IPS DF 6.9 (cell line): ENCODE data around the gene EXO1.
"Not testable (repeated sequence)": the region's sequence is repeated elsewhere in the genome, so short reads cannot be mapped to it uniquely, and the experiment has no call there.

ENCODE experiments used
- DNase-seq: peaks from one replicate; pipeline ENCODE4 v3.0.0-alpha.2; 2013; ENCODE audit warnings: low read depth, low spot score
- H3K27ac ChIP-seq: one replicate; pipeline ENCODE4 v1.5.1; 2013; ENCODE audit warnings: low read length, control low read depth
- H3K27me3 ChIP-seq: 2 replicates; pipeline ENCODE4 v1.6.1; 2013; ENCODE audit warnings: mild to moderate bottlenecking, low read length; ENCODE audit not compliant: control insufficient read depth, insufficient read depth
- H3K36me3 ChIP-seq: 2 replicates; pipeline ENCODE4 v1.6.1; 2013; ENCODE audit warnings: low read length; ENCODE audit not compliant: control insufficient read depth, insufficient read depth
- H3K4me1 ChIP-seq: 2 replicates; pipeline ENCODE4 v1.6.1; 2013; ENCODE audit warnings: low read length; ENCODE audit not compliant: control insufficient read depth, insufficient read depth
- H3K4me3 ChIP-seq: 2 replicates; pipeline ENCODE4 v1.5.1; 2013; ENCODE audit warnings: mild to moderate bottlenecking, low read length
- H3K9me3 ChIP-seq: 2 replicates; pipeline ENCODE4 v1.6.1; 2013; ENCODE audit warnings: low read length, inconsistent platforms; ENCODE audit not compliant: control insufficient read depth, insufficient read depth
- WGBS: extraction: QIAGEN DNeasy Blood & Tissue Kit; methylation state at CpG from one replicate; pipeline ENCODE4 v1.1.7; 2013; ENCODE audit warnings: mixed read lengths, missing lambda C conversion rate; ENCODE audit not compliant: insufficient read length, insufficient coverage; 5-methylcytosine and 5-hydroxymethylcytosine counted together

The EXO1 gene

DNA sequence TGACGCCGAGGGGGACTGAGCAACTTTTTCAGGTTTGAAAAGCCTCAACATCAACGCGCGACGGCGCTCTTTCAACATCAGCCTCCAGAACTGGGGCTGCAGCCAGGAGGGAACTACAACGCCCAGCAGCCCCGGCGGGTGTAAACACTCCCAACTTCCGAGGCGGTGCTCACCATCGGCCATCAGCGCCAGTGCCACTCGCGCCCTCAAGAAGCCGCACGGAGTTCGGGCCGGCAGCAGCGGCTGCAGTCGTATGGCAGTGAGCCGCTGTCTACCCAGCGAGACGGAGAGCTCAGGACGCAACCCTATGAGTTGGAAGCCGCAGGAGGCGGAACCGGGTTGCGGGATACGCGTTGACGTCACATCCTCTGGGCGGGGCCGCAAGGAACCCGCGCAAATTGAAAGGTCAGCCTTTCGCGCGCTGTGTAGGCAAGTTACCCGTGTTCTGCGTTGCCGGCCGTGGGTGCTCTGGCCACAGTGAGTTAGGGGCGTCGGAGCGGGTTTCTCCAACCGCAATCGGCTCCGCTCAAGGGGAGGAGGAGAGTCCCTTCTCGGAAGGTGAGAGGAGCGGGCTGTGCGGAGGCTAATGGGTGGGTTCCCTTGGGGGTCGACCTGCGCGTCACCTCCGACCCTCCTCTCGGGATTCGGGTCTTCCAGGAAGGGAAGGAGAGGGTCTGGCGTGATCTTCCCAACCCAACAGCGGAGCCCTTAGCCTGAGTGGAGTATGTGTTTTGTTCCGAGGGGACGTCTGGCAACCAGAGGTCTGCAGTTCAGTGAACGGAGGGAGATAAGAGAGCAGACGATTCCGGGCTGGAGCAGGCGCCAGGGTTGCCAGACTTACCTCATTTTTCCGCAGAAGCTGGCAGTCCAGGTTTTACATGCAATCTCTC is at the start of gene EXO1:
EXO1 (plus strand) TSS at position 409 of the 890 bp plus-strand sequence. CDS start 2,222 bp downstream, outside the sequence.
- WGBS: no CpG with 5 or more reads among the region's 68 CpGs
- DNase-seq: peak; percentile 88
- no peaks in the 10 kb centered on the region for H3K4me1 ChIP-seq
- H3K4me3 ChIP-seq: peak within 1 kb of the TSS; percentile 95
- no peak within 1 kb of the TSS for H3K27ac ChIP-seq
- H3K9me3 ChIP-seq: no peaks in the 10 kb centered on the region
- H3K27me3 ChIP-seq: no peaks in the 10 kb centered on the region
- H3K36me3 ChIP-seq: no peaks in the 10 kb centered on the region; the same call in 1 of the 2 replicates

DNA sequence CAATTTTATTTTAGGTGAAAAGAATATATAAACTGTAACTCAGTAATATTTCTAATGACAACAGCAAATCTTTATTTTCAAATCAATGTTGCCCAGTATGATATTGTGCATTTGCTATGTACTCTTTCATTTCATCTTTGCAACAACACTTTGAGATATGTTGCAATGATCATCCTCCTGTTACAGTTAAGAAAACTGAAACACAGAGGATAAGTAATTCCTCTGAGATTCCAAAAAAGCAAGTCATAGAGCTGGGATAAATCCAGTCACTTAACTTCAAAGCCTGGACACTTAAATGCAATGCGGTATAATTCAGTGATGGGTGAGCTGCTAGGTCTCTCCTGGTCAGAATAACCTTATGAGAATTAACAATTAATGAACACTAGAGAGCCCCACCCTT is 48.6 kb upstream of the EXO1 start:
- Histone ChIP-seq H3K9me3 (no peaks in the 10 kb centered on the region), H3K4me1 (no peaks in the 10 kb centered on the region), H3K4me3 (no peak overlapping the region), H3K36me3 (no peaks in the 10 kb centered on the region), H3K27me3 (no peaks in the 10 kb centered on the region), H3K27ac (no peak overlapping the region)
- no peak for DNase-seq
- no CpG with 5 or more reads among the region's 1 CpG for WGBS

DNA sequence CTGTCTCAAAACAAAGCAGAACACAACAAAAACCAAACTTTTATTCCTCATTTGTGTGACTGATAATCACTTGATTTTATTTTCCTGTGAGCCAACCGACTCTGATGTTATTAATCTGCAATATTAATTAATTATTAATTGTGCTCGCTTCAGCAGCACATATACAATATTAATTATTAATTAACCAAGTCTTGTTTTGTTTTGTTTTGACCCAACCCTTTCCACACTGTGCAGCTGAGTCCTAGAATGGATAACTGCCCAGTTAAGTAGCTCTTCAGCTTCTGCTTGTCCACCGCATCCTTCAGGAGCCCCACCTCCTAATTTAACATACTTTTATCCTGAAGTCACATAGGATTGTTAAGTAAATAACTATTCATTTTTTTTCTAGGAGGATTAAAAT is 47.4 kb upstream of the EXO1 start:
- Histone ChIP-seq H3K9me3 (no peaks in the 10 kb centered on the region), H3K27ac (no peak overlapping the region), H3K27me3 (no peaks in the 10 kb centered on the region), H3K4me1 (no peaks in the 10 kb centered on the region), H3K4me3 (no peak overlapping the region), H3K36me3 (no peaks in the 10 kb centered on the region)
- no peak for DNase-seq
- WGBS: no CpG with 5 or more reads among the region's 3 CpGs

DNA sequence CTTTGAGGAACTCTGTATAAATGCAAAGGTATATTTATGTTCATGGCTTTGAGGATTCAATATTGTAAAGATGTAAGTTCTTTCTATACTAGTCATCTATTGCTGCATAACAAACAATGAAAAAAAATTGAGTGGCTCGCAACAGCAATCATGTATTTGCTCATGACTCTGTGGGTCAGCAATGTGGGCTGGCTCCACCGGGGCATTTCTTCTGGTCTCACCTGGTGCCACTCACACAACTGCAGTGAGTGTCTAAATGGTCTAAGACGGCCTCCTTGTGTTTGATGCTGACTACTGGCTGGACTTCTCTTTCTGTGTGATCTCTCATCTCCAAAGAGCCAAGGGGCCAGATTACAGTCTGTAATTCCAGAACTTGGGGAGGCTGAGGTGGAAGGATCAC is 45.1 kb upstream of the EXO1 start:
- no peaks in the 10 kb centered on the region for H3K36me3 ChIP-seq
- no peaks in the 10 kb centered on the region for H3K27me3 ChIP-seq
- H3K4me3 ChIP-seq: no peak overlapping the region
- H3K27ac ChIP-seq: no peak overlapping the region
- no peak for DNase-seq
- H3K9me3 ChIP-seq: no peaks in the 10 kb centered on the region
- H3K4me1 ChIP-seq: no peaks in the 10 kb centered on the region
- WGBS: no CpG with 5 or more reads among the region's 3 CpGs

DNA sequence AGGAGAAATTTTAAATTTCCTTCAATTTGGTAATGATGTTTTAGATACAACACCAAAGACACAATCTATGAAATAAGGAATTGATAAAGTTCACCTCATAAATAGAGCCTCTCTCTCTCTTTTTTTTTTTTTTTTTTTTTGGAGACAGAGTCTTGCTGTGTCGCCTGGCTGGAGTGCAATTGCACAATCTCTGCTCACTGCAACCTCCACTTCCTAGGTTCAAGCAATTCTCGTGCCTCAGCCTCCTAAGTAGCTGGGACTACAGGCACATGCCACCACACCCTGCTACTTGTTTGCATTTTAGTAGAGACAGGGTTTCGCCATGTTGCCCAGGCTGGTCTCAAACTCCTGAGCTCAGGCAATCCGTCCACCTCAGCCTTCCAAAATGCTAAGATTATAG is 43.3 kb upstream of the EXO1 start:
- H3K36me3 ChIP-seq, H3K27me3 ChIP-seq, H3K27ac ChIP-seq, H3K4me1 ChIP-seq, H3K4me3 ChIP-seq, DNase-seq, H3K9me3 ChIP-seq: not testable (repeated sequence)
- WGBS: no CpG with 5 or more reads among the region's 4 CpGs

DNA sequence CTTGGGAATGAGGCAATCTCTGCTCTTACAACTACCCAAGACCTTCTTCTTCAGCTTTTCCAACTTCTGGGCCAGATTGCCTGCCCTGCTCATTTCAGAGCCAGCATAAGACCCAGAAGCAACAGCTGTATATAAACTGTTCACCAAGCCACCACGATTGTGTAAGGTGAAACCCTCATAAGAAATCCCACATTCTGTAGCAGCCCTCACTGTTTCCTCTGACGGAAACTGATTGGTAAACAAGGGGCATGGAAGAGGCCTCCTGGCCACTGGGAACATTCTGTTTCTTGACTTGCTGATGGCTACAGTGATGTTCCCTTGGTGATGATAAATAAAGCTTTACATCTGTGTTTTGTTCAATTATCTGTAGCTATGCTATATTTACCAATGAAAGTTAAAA is 39.7 kb upstream of the EXO1 start:
- H3K4me3 ChIP-seq: no peak overlapping the region
- H3K4me1 ChIP-seq: no peaks in the 10 kb centered on the region
- H3K36me3 ChIP-seq: no peaks in the 10 kb centered on the region
- no peaks in the 10 kb centered on the region for H3K9me3 ChIP-seq
- no CpG with 5 or more reads among the region's 2 CpGs for WGBS
- no peaks in the 10 kb centered on the region for H3K27me3 ChIP-seq
- no peak for DNase-seq
- no peak overlapping the region for H3K27ac ChIP-seq

DNA sequence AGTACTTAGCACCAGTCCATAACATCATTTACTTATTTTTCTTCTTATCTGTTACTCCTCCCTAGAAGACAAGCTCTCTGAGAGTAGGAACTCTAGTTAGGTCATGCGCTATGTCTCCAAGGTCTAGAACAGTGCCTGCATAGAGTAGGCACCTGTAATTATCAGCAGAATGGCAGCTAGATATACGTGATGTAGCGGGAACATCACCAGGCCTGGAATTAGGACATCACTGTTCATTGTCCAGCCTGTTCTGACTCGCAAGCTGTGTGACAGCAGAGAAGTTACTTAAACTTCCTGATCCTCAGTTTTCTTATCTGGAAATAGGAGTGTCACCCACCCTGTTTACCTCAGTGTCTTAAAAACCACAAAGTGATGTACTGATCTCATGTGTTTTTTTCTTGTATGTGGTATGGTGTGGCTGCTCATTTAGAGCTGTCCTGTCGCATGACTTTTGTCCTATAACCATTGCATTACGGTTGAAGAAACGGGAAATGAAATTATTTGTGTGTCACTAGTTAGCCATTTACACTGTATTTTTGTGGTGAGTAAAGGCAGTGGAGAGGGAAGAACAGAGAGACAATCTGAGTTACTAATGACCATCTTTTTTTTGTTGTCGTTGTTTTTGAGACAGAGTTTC is 37.1 kb upstream of the EXO1 start:
- H3K27ac ChIP-seq: no peak overlapping the region
- H3K9me3 ChIP-seq: no peaks in the 10 kb centered on the region
- H3K36me3 ChIP-seq: no peaks in the 10 kb centered on the region
- no peaks in the 10 kb centered on the region for H3K27me3 ChIP-seq
- DNase-seq: no peak
- H3K4me3 ChIP-seq: no peak overlapping the region
- H3K4me1 ChIP-seq: no peaks in the 10 kb centered on the region
- no CpG with 5 or more reads among the region's 8 CpGs for WGBS

DNA sequence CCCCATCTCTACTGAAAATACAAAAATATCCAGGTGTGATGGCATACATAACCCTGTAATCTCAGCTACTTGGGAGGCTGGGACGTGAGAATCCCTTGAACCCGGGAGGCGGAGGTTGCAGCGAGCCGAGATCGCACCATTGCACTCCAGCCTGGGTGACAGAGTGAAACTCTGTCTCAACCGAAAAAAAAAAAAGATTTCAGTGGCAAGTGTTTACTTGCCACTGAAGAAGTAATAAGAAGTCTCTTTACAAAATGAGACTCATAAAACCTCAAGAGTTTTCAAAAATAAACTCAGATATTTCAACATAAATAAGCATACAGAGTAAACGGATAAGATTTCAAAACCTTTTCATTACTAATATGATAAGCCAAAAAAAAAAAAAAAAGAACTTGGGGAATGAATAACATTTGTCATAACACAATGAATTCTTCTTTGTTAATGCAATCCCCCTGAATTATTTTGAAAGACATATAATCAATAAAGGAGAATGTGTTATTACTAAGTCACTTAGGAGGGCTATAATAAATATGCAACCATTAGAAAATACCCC is 34.2 kb upstream of the EXO1 start:
- H3K4me1 ChIP-seq: no peaks in the 10 kb centered on the region
- H3K9me3 ChIP-seq: no peaks in the 10 kb centered on the region
- no peak overlapping the region for H3K4me3 ChIP-seq
- H3K27me3 ChIP-seq: no peaks in the 10 kb centered on the region
- DNase-seq: no peak
- H3K27ac ChIP-seq: no peak overlapping the region
- no CpG with 5 or more reads among the region's 8 CpGs for WGBS
- H3K36me3 ChIP-seq: no peaks in the 10 kb centered on the region

DNA sequence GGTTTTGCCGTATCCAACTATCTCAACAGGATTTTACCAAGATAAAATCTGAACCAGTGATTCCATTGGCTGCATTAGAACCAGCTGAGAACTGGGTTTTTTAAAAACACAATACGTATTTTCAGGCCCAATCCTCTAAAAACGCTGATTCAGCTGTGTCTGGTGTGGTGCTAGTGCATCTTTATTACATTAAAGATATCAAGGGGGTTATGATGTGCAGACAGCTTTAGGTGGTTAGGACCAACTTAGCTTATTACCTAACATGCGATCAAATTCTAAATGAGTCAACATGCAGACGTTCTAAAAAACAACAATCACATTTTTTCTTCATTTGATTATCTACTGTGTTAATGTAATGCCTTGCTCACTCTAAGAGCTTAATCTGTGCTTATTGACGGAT is 32.0 kb upstream of the EXO1 start:
- no peak for DNase-seq
- WGBS: no CpG with 5 or more reads among the region's 6 CpGs
- Histone ChIP-seq H3K4me3 (no peak overlapping the region), H3K4me1 (no peaks in the 10 kb centered on the region), H3K27ac (no peak overlapping the region), H3K27me3 (no peaks in the 10 kb centered on the region), H3K9me3 (no peaks in the 10 kb centered on the region), H3K36me3 (no peaks in the 10 kb centered on the region)

DNA sequence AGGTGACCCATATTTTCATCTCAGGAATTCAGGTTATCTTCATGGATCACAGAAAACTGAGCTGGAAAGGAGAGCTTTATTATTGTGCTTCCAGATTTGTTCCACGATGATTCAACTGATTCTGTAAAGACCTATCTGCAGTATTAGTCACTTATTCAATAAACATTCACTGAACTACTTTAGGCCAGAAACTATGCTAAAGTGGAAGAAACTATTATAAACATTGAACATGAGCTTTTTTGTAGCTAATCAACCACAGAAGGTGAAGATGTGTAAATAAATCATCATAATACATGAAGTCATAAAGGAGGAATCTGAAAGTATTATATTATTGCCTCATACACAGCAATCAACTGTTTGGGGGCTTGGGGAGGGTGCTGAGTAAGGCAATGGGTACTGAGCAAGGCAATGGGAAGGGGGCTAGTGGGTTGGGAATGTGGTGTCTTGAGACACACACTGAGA is 30.6 kb upstream of the EXO1 start:
- no peak for DNase-seq
- Histone ChIP-seq H3K27ac (no peak overlapping the region), H3K9me3 (no peaks in the 10 kb centered on the region), H3K4me3 (no peak overlapping the region), H3K4me1 (no peaks in the 10 kb centered on the region), H3K36me3 (no peaks in the 10 kb centered on the region), H3K27me3 (no peaks in the 10 kb centered on the region)
- no CpG with 5 or more reads among the region's 1 CpG for WGBS
